Neural progenitor cell (in vitro differentiated cells): ENCODE measurements around the gene LRRD1.

Source experiments
- EZH2phosphoT487 ChIP-seq: fragments of 200-600 bp; sonication (generic); IDR thresholded peaks from 2 replicates; pipeline ENCODE4 v1.6.1; 2017; ENCODE audit warnings: antibody characterized with exemption
- TF ChIP-seq, protein P1 (sequence below): fragments of 200-600 bp; sonication (generic); IDR thresholded peaks from 2 replicates; pipeline ENCODE4 v1.5.1; 2017; ENCODE audit warnings: antibody characterized with exemption, mild to moderate bottlenecking

DNA sequence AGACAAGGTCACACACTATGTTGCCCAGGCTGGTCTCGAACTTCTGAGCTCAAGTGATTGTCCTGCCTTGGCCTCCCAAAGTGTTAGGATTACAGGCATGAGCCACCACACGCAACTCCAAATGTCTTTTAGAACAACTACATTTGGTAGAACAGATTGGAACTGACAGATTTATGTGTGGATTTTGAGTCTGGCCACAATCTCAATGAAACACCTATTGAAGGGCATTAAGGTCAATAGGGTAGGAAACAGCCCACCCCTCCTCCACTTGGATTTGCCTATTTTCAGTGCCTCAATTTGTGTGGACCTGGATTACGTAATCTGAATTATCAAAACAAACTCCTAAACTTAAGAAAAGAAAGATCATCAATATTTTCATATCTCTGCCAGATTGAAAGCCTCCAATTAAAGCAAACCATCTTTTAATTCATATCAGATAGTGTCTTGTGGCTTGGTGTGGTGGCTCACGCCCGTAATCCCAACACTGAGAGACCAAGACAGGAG lies 29.2 kb downstream of the LRRD1 start:
- TF ChIP-seq, protein P1, sequence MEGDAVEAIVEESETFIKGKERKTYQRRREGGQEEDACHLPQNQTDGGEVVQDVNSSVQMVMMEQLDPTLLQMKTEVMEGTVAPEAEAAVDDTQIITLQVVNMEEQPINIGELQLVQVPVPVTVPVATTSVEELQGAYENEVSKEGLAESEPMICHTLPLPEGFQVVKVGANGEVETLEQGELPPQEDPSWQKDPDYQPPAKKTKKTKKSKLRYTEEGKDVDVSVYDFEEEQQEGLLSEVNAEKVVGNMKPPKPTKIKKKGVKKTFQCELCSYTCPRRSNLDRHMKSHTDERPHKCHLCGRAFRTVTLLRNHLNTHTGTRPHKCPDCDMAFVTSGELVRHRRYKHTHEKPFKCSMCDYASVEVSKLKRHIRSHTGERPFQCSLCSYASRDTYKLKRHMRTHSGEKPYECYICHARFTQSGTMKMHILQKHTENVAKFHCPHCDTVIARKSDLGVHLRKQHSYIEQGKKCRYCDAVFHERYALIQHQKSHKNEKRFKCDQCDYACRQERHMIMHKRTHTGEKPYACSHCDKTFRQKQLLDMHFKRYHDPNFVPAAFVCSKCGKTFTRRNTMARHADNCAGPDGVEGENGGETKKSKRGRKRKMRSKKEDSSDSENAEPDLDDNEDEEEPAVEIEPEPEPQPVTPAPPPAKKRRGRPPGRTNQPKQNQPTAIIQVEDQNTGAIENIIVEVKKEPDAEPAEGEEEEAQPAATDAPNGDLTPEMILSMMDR = no peak
- no peak for TF ChIP-seq EZH2phosphoT487
